GM19238 (cell line): ENCODE data around the gene BNIP5.
"Not testable (repeated sequence)": the region's sequence is repeated elsewhere in the genome, so short reads cannot be mapped to it uniquely, and the experiment has no call there.

Experiments
- DNase-seq: peaks from one replicate; pipeline ENCODE4 v3.0.0; 2011; ENCODE audit warnings: low spot score; ENCODE audit not compliant: insufficient read length

The BNIP5 gene

GRCh38 chr6:36367743-36368142 lies 31.1 kb upstream of the BNIP5 start:
- no peak for DNase-seq

GRCh38 chr6:36364669-36365479 lies 28.2 kb upstream of the BNIP5 start:
- no peak for DNase-seq

- not testable (repeated sequence) for DNase-seq
Observed at GRCh38 chr6:36364061-36364635, 27.5 kb upstream of the BNIP5 start.

- DNase-seq = not testable (repeated sequence)
Observed at GRCh38 chr6:36363371-36363752, 26.7 kb upstream of the BNIP5 start.

- DNase-seq = no peak
Observed at GRCh38 chr6:36362551-36363370, 26.1 kb upstream of the BNIP5 start.

- DNase-seq = no peak
Observed at GRCh38 chr6:36361071-36361470, 24.4 kb upstream of the BNIP5 start.

- peak; percentile 71 for DNase-seq
Observed at GRCh38 chr6:36360241-36361054, 23.8 kb upstream of the BNIP5 start.

GRCh38 chr6:36358226-36358915 lies 21.7 kb upstream of the BNIP5 start:
- DNase-seq = no peak

- no peak for DNase-seq
Observed at GRCh38 chr6:36357872-36358225, 21.2 kb upstream of the BNIP5 start.

GRCh38 chr6:36355819-36356218 lies 19.1 kb upstream of the BNIP5 start:
- DNase-seq = no peak

GRCh38 chr6:36353411-36353915 lies 16.8 kb upstream of the BNIP5 start:
- no peak for DNase-seq

- no peak for DNase-seq
Observed at GRCh38 chr6:36352477-36353157, 15.9 kb upstream of the BNIP5 start.

GRCh38 chr6:36350681-36351571 lies 14.2 kb upstream of the BNIP5 start:
- no peak for DNase-seq

GRCh38 chr6:36350082-36350481 lies 13.4 kb upstream of the BNIP5 start:
- no peak for DNase-seq

GRCh38 chr6:36349240-36349639 lies 12.6 kb upstream of the BNIP5 start:
- DNase-seq = no peak

GRCh38 chr6:36347621-36348020 lies 10.9 kb upstream of the BNIP5 start:
- no peak for DNase-seq

- DNase-seq = no peak
Observed at GRCh38 chr6:36346486-36347273, 10.0 kb upstream of the BNIP5 start.
